HUES6 (cell line): ENCODE results near the gene HAPLN1.

Source experiments
- H3K27ac ChIP-seq: 2 replicates; pipeline ENCODE4 v1.7.0; 2013; ENCODE audit warnings: low read depth, mild to moderate bottlenecking, low read length, inconsistent platforms
- H3K27me3 ChIP-seq: 2 replicates; pipeline ENCODE4 v1.6.1; 2013; ENCODE audit warnings: low read length; ENCODE audit not compliant: control insufficient read depth, insufficient read depth
- H3K36me3 ChIP-seq: 2 replicates; pipeline ENCODE4 v1.6.1; 2013; ENCODE audit warnings: low read length; ENCODE audit not compliant: control insufficient read depth, insufficient read depth
- H3K4me1 ChIP-seq: 2 replicates; pipeline ENCODE4 v1.6.1; 2013; ENCODE audit warnings: low read length; ENCODE audit not compliant: control insufficient read depth, insufficient read depth
- H3K4me3 ChIP-seq: 2 replicates; pipeline ENCODE4 v1.5.1; 2013; ENCODE audit warnings: low read depth, low read length
- H3K9ac ChIP-seq: one replicate; pipeline ENCODE4 v1.6.1; 2013; ENCODE audit warnings: mild to moderate bottlenecking, low read length
- H3K9me3 ChIP-seq: 2 replicates; pipeline ENCODE4 v1.6.1; 2013; ENCODE audit warnings: low read depth, low read length; ENCODE audit not compliant: control insufficient read depth, insufficient read depth

The HAPLN1 gene

GRCh38 chr5:83720836-83721537 lies at the start of gene HAPLN1:
HAPLN1 (minus strand) TSS chr5:83720855; CDS start chr5:83673523, 47,332 bp downstream.
- Histone ChIP-seq H3K9me3 (no peaks in the 10 kb centered on the region), H3K4me3 (peak within 1 kb of the TSS; percentile 74), H3K27ac (peak within 1 kb of the TSS; percentile 77; the same call in 1 of the 2 replicates), H3K9ac (peak within 1 kb of the TSS; percentile 91), H3K27me3 (no peaks in the 10 kb centered on the region), H3K36me3 (no peaks in the 10 kb centered on the region), H3K4me1 (peaks cover 29% of the 10 kb centered on the region)

GRCh38 chr5:83767409-83767992 lies 46.8 kb upstream of the HAPLN1 start:
- Histone ChIP-seq H3K4me1 (no peaks in the 10 kb centered on the region), H3K4me3 (no peak overlapping the region), H3K36me3 (no peaks in the 10 kb centered on the region), H3K9ac (no peak overlapping the region), H3K27me3 (no peaks in the 10 kb centered on the region), H3K27ac (no peak overlapping the region), H3K9me3 (peaks cover 52% of the 10 kb centered on the region)

GRCh38 chr5:83764101-83764500 lies 43.4 kb upstream of the HAPLN1 start:
- no peak overlapping the region for H3K4me3 ChIP-seq
- H3K9ac ChIP-seq = no peak overlapping the region
- H3K9me3 ChIP-seq = peaks cover 44% of the 10 kb centered on the region
- no peaks in the 10 kb centered on the region for H3K27me3 ChIP-seq
- H3K4me1 ChIP-seq = no peaks in the 10 kb centered on the region
- no peaks in the 10 kb centered on the region for H3K36me3 ChIP-seq
- H3K27ac ChIP-seq = no peak overlapping the region

- Histone ChIP-seq H3K27me3 (no peaks in the 10 kb centered on the region), H3K27ac (no peak overlapping the region), H3K9me3 (peaks cover 13% of the 10 kb centered on the region), H3K4me3 (no peak overlapping the region), H3K9ac (no peak overlapping the region), H3K4me1 (no peaks in the 10 kb centered on the region), H3K36me3 (no peaks in the 10 kb centered on the region)
These were observed 39.9 kb upstream of the HAPLN1 start for GRCh38 chr5:83760579-83760978.

- H3K27ac ChIP-seq = no peak overlapping the region
- no peak overlapping the region for H3K9ac ChIP-seq
- no peaks in the 10 kb centered on the region for H3K36me3 ChIP-seq
- H3K4me3 ChIP-seq = no peak overlapping the region
- peaks cover 18% of the 10 kb centered on the region; the same call in 1 of the 2 replicates for H3K9me3 ChIP-seq
- H3K4me1 ChIP-seq = no peaks in the 10 kb centered on the region
- no peaks in the 10 kb centered on the region for H3K27me3 ChIP-seq
These were observed 32.0 kb upstream of the HAPLN1 start for GRCh38 chr5:83752700-83753099.

- Histone ChIP-seq H3K4me3 (no peak overlapping the region), H3K36me3 (no peaks in the 10 kb centered on the region), H3K4me1 (no peaks in the 10 kb centered on the region), H3K9ac (no peak overlapping the region), H3K27me3 (no peaks in the 10 kb centered on the region), H3K27ac (no peak overlapping the region), H3K9me3 (peaks cover 18% of the 10 kb centered on the region; the same call in 1 of the 2 replicates)
These were observed 30.5 kb upstream of the HAPLN1 start for GRCh38 chr5:83751201-83751600.

- H3K27me3 ChIP-seq = no peaks in the 10 kb centered on the region
- no peaks in the 10 kb centered on the region for H3K36me3 ChIP-seq
- H3K4me3 ChIP-seq = no peak overlapping the region
- H3K9me3 ChIP-seq = peaks cover 18% of the 10 kb centered on the region; the same call in 1 of the 2 replicates
- H3K9ac ChIP-seq = no peak overlapping the region
- H3K27ac ChIP-seq = no peak overlapping the region
- no peaks in the 10 kb centered on the region for H3K4me1 ChIP-seq
These were observed 30.1 kb upstream of the HAPLN1 start for GRCh38 chr5:83750749-83751148.

- Histone ChIP-seq H3K36me3 (no peaks in the 10 kb centered on the region), H3K27ac (no peak overlapping the region), H3K4me1 (no peaks in the 10 kb centered on the region)
These were observed 25.2 kb upstream of the HAPLN1 start for GRCh38 chr5:83745816-83746215.

GRCh38 chr5:83744821-83745220 lies 24.2 kb upstream of the HAPLN1 start:
- Histone ChIP-seq H3K9me3 (peaks cover 4% of the 10 kb centered on the region; the same call in 1 of the 2 replicates), H3K4me3 (no peak overlapping the region), H3K9ac (no peak overlapping the region), H3K27ac (no peak overlapping the region), H3K4me1 (no peaks in the 10 kb centered on the region), H3K36me3 (no peaks in the 10 kb centered on the region), H3K27me3 (no peaks in the 10 kb centered on the region)

More at GRCh38 chr5:83745816-83746215, 25.2 kb upstream of the HAPLN1 start:
- H3K27me3 ChIP-seq = no peaks in the 10 kb centered on the region
- no peak overlapping the region for H3K9ac ChIP-seq
- H3K9me3 ChIP-seq = peaks cover 10% of the 10 kb centered on the region; the same call in 1 of the 2 replicates
- no peak overlapping the region for H3K4me3 ChIP-seq

GRCh38 chr5:83742089-83742488 lies 21.4 kb upstream of the HAPLN1 start:
- no peak overlapping the region for H3K27ac ChIP-seq
- no peaks in the 10 kb centered on the region for H3K36me3 ChIP-seq

GRCh38 chr5:83741571-83741970 lies 20.9 kb upstream of the HAPLN1 start:
- no peak overlapping the region for H3K27ac ChIP-seq
- H3K9ac ChIP-seq = no peak overlapping the region
- H3K9me3 ChIP-seq = no peaks in the 10 kb centered on the region
- no peak overlapping the region for H3K4me3 ChIP-seq
- H3K36me3 ChIP-seq = no peaks in the 10 kb centered on the region
- no peaks in the 10 kb centered on the region for H3K27me3 ChIP-seq
- no peaks in the 10 kb centered on the region for H3K4me1 ChIP-seq

More at GRCh38 chr5:83742089-83742488, 21.4 kb upstream of the HAPLN1 start:
- Histone ChIP-seq H3K4me3 (no peak overlapping the region), H3K9ac (no peak overlapping the region), H3K27me3 (no peaks in the 10 kb centered on the region), H3K4me1 (no peaks in the 10 kb centered on the region), H3K9me3 (no peaks in the 10 kb centered on the region)
